ENCODE measurements around the gene SPEF2. TPM values are rescaled to one million over a fixed set of nuclear protein-coding genes. Genes with fewer than 3 reads are reported as not detected.

SPEF2 gene
- total RNA-seq, 1 donor from 2014 or later, result 15.1 TPM

DNA sequence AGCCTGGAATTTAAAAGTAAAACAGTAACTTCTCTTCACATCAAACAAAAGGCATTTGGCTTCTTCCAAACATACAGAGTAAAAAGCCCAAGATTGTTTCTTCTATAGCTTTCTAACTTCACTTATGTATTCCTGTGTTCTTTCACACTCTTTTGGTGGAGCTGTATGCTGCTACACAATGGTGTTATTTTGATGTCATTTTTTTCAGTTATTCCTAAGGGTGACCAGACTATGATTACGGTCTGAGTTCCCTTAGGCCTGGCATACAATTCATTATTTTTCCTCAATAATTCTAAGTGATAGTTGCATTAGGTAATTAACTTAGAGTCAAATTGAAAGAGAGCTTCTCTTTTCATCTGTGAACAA, 172.8 kb downstream of the SPEF2 start:
- Mint-ChIP-seq H3K27ac (no peak overlapping the region), H3K36me3 (no peaks in the 10 kb centered on the region), H3K27me3 (no peaks in the 10 kb centered on the region), H3K4me3 (no peak overlapping the region), H3K4me1 (ENCODE audit: unreplicated experiment) (peaks cover 3% of the 10 kb centered on the region), H3K9me3 (no peaks in the 10 kb centered on the region)
- no peak for DNase-seq (ENCODE audit: extremely low spot score, unreplicated experiment)
- TF ChIP-seq CTCF (conservative IDR thresholded peaks at IDR 0.05), result no peak

GRCh38 chr5:35794328-35794619, 176.6 kb downstream of the SPEF2 start:
- no peaks in the 10 kb centered on the region for H3K27me3 Mint-ChIP-seq
- H3K4me3 Mint-ChIP-seq, result no peak overlapping the region
- H3K9me3 Mint-ChIP-seq, result no peaks in the 10 kb centered on the region
- no peak overlapping the region for H3K27ac Mint-ChIP-seq
- no peaks in the 10 kb centered on the region for H3K36me3 Mint-ChIP-seq
- no peak for DNase-seq (ENCODE audit: extremely low spot score, unreplicated experiment)
- peaks cover 3% of the 10 kb centered on the region for H3K4me1 Mint-ChIP-seq (ENCODE audit: unreplicated experiment)
- TF ChIP-seq CTCF (conservative IDR thresholded peaks at IDR 0.05), result no peak

DNA sequence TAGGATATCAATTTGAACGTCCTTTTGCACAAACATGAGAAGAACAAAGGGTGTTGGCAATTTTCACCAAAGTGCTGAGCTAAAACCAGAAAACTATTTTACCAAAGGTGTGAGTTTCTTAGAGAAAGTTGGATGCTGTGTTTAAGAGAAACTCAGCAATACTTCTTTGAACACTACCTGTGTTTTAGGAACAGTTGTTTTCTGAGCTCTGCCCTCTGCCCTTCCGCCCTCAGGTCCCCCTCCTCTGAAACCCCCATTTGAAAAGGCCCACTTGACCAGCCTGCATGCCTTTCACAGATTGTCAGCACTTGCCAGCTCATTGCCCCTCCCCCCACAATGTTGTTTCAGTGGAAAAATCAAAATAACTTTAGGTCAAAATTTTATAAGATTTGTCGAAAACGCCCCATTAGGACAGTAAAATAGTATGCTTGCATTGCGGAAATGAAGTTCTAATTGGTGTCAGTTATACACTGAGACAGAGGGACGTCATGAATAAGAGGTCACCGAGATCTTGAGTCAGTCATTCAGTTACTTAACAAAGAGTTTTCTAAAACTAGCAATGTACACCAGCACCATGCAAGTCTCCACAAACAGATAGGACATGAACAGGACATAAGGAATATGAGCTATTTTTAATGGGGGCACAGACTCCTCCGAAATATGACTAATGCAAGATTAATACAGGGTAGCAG, 177.2 kb downstream of the SPEF2 start:
- no peaks in the 10 kb centered on the region for H3K27me3 Mint-ChIP-seq
- DNase-seq (ENCODE audit: extremely low spot score, unreplicated experiment), result no peak
- no peaks in the 10 kb centered on the region for H3K36me3 Mint-ChIP-seq
- no peaks in the 10 kb centered on the region for H3K9me3 Mint-ChIP-seq
- TF ChIP-seq CTCF (conservative IDR thresholded peaks at IDR 0.05), result no peak
- H3K4me3 Mint-ChIP-seq, result no peak overlapping the region
- peaks cover 3% of the 10 kb centered on the region for H3K4me1 Mint-ChIP-seq (ENCODE audit: unreplicated experiment)
- no peak overlapping the region for H3K27ac Mint-ChIP-seq

DNA sequence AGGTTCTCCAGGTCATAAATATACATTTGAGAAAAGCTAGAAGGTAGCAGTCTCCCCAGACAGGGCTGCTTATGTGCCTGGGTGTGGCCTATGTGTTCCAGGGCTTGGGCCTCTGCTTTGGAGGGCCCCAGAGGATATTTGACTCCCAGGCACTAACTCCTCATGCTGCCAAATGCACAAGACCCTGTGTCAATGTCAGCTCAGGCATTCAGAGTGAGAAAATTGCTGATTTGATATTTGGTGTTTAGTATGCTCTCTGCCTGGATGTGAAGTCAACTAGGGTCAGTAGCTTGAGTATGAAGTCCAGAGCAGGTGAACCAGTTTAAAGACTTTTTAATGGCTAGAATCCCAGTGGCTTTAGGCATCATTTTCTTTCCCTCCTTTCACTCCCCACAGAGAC, 181.5 kb downstream of the SPEF2 start:
- Mint-ChIP-seq H3K27ac (no peak overlapping the region), H3K27me3 (no peaks in the 10 kb centered on the region), H3K4me3 (no peak overlapping the region), H3K4me1 (ENCODE audit: unreplicated experiment) (peaks cover 14% of the 10 kb centered on the region), H3K36me3 (no peaks in the 10 kb centered on the region), H3K9me3 (no peaks in the 10 kb centered on the region)
- TF ChIP-seq CTCF (conservative IDR thresholded peaks at IDR 0.05), result no peak
- DNase-seq (ENCODE audit: extremely low spot score, unreplicated experiment), result no peak

DNA sequence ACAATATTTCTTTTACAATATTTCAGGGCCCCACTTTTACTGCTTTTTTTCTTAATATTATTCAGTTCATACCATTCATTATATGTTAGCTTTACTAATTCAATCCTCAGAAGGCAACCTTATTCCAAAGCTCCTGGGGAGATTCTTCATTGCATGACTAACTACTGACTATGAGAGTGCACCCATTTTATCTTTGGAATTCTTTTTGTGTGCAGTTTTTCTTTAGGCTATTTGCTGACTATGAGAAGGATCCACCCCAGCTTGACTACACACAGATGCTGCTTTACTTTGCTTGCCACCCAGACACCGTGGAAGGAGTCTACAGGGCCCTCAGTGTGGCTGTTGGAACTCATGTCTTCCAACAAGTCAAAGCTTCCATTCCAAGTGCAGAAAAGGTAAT, 182.1 kb downstream of the SPEF2 start:
- H3K4me3 Mint-ChIP-seq, result no peak overlapping the region
- no peak for DNase-seq (ENCODE audit: extremely low spot score, unreplicated experiment)
- H3K27me3 Mint-ChIP-seq, result no peaks in the 10 kb centered on the region
- no peaks in the 10 kb centered on the region for H3K36me3 Mint-ChIP-seq
- no peak for TF ChIP-seq CTCF (conservative IDR thresholded peaks at IDR 0.05)
- H3K4me1 Mint-ChIP-seq (ENCODE audit: unreplicated experiment), result peaks cover 14% of the 10 kb centered on the region
- no peaks in the 10 kb centered on the region for H3K9me3 Mint-ChIP-seq
- no peak overlapping the region for H3K27ac Mint-ChIP-seq

DNA sequence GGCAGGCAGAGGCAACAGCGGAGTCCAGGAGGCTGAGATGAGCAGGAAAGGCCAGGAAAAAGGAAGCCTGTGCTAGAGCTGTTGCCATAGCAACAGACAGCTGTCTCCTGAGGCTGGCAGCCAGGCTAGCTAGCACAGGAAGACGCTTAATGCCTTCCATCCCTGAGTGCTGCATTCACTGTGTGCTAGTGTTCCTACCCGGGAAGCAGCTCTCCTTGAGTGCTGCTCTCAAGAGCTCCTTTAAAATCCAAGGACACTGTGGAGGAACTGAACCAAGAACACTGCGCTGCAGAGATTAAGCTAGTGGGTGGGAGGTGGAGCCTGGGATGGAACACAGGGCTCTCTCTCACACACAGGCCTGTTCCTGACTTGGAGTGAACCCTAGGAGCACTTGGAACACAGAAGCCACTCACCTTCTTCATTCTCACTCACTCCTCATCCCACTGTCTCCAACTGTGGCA, 185.6 kb downstream of the SPEF2 start:
- H3K27me3 Mint-ChIP-seq, result no peaks in the 10 kb centered on the region

More for the DNA sequence above, 185.6 kb downstream of the SPEF2 start:
- DNase-seq (ENCODE audit: extremely low spot score, unreplicated experiment), result no peak
- Mint-ChIP-seq H3K36me3 (no peaks in the 10 kb centered on the region), H3K27ac (peak overlapping the region; percentile 53), H3K9me3 (no peaks in the 10 kb centered on the region), H3K4me3 (no peak overlapping the region), H3K4me1 (ENCODE audit: unreplicated experiment) (peaks cover 10% of the 10 kb centered on the region)
- no peak for TF ChIP-seq CTCF (conservative IDR thresholded peaks at IDR 0.05)

Data from type B pancreatic cell (in vitro differentiated cells).